Hematopoietic multipotent progenitor cell (in vitro differentiated cells): ENCODE measurements around the gene EEA1. TPM values are rescaled to one million over a fixed set of nuclear protein-coding genes. Genes with fewer than 3 reads are reported as not detected.

ENCODE experiments used
- DNase-seq, 3 donors: peaks; one replicate each; pipeline ENCODE4 v3.0.0-alpha.2; 2011 to 2015; ENCODE audit warnings: low read depth in 2 of 3, low spot score in 2 of 3
- total RNA-seq: library from RNA; depleted of rRNA; stranded (reverse); fragments of >200 nt; gene quantifications from one replicate; pipeline ENCODE4 v1.2.3, GENCODE V29; 2012

Gene EEA1
- total RNA-seq, 1 donor = 1.9 TPM

DNA sequence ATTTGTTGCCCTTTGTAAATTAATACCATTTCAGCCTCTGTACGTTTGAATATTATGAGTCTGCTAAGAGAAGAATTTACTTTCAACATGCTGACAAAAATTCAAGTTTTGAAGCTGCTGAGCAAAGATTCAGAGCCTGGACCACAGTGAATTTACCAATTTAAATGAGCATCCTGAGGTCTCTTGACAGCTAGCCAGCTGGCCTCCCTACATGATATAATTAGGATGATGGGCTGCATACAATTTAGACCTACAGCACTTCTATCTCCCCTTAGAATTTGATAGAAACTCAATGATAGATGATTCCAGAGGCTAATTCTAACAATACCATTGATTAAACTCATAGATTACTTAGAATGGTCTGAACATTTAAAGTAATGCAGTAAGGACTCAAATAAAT is 10.0 kb upstream of the EEA1 start:
- no peak for DNase-seq

DNA sequence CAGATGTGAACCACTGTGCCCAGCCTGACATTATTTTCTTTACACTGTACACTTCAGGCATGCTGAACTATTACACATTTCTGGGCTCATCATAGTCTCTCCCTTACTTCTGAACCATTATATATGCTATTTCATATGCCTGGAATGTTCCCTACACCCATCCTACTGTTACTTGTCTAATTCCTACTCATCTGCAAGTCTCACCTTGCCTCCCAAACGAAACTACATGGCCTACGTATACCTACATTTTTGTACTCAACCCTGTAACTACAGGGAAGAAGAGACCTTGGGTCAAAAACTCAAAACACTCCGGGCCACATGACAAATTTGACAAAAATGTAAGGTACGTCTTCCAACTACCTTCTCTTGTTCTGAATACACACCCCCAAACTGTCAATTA is 9.5 kb upstream of the EEA1 start:
- no peak for DNase-seq

DNA sequence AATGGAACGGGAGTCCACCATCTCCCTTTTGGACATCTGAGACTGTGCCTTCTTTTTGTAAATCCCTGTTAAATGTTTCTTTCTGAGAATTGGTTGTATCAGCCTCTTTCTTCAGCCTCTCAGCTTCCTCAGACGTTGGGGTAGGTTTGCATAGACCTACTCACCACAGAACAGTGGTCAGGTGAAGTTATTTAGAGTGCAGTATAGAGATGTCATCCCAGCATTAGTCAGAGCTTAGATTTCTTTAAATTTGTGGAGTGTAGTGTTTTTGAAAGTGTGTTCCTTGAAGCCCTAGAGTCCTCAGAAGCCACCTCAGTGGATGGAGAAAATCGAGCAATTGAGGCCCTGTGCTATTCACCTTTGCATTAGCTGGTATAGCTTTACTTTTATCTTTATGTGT is 8.9 kb upstream of the EEA1 start:
- no peak for DNase-seq

DNA sequence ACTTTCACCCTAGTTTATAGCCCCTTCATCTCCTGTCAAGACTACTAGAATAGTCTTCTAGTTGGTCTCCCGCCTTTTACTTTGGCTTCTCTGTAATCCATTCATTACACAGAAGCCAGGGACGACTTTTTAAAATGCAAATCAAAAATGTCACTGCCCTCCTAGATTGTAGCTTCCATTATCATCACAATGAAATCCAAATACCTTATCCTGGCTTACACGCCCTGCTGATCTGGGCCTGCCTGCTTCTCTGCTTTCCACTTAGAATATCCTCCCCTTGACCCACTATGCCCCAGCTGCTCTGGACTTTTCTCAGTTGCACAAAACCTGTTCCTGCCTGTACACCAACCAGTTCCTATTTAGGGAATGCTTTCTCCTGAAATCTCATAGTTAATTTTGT is 4.5 kb upstream of the EEA1 start:
- no peak for DNase-seq

DNA sequence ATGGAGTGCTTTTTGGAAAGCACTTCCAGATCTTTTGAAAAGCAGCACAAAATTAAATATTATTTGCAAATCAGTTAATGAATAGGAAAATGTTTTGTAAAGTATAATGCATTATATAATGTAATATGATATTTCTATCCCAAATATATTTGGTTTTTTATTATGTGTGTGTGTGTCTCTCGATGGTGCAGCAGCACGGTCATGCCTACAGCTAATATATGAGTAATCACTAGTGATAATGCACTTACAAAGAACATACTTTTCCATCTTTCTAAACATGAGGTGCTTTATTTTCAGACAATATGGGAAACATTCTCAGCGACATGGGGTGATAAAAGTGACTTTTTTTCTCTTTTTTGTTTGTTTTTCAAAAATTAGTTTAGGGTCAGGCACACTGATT is 1.3 kb upstream of the EEA1 start:
- no peak for DNase-seq

DNA sequence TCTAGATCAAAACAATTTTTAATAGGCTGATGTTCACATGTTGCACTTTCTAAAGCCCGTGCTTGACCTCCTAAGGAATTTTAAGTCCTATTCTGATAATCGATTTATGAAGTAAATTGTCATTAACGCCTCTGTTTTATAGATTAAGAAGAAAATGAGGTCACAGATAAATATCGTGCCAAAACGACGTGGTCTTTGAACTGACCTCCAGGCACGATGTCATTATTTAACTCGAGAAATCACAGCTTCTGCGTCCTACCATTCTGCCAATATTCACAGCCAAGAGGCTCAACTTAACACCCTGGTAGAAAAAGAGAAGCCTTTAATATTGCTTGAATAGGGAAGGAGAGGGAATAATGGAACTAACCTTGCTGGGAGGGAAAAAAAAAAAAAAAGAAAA is 888 bp upstream of the EEA1 start:
- no peak for DNase-seq

DNA sequence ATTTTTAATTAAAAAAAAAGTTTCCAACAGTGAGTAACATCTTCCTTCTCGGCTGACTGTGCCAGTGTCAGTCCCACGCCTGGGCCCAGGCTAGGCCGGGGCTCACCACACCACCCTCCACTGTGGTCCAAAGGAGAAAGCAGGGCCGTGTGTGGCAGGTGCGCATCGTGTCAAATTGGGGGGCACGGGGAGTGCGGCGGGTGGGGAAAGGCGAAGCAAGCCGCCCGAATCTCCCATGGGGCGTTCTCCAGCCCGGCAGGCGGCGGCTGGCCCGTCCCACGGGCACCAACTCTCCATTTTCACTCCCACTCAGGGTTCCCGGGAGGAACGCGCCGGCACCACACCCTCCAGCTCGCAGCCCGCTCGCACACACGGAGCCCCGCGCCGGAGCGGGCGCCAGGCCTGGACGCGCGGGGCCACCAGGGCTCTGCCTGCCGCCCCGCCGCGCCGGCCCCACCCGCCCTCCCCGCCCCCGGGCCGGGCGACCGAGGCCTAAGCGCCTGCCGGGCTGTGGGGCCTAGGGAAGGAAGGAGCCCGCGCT is 604 bp downstream of the EEA1 start:
- peak in 1 of 3 donors; percentile 59 for DNase-seq

DNA sequence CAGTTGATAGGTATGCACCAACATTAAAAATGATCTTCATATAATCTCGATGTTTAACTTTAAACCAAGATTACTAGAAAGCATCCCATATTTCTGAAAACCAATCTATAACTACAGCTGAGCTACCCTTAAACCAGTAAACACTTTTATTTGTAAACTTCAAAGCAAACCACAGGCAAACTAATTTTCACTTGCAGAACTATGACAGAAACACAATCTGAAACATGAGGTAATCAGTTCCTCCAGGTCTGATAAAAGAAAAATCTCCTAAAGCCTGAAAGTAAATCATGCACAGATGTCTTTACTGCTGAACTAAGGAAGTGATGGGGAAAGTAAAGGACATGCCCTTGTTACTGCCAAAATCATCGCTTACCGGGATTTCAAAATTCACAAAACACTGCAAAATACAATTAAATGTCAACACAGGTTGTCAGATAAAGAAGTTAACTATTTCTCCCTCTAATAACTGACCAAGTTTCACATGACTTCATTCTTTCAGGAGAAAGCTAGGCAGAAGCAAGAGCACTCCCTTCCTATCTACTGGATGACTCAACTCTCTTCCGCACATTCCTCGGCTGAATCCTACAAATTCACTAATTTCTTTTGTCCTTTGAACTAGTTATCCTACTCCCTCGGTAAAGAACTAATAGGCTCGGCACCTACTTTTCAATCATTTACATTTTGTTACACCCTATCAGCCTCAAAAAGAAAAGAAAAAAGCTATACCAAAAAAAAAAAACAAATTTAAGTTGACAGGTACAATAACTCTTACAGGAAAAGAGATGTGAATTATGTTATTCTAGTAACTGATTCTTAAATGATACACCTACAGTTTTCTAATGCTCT is 1.4 kb downstream of the EEA1 start:
- DNase-seq = no peak

DNA sequence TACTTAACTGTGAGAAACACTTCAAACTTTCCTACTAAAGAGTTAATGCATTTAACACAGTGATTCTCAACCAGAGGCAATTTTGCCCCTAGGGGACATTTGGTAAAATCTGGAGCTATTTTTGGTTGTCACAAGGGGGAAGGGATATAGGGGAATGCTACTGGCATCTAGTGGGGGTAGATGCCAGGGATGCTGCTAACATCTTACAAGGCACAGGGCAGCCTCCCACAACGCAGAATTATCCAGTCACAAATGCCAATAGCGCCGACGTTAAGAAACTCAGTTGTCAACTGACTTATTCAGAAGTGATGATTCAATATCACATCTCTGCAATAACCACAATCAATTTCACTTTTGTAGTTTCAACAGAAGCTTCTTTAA is 2.0 kb downstream of the EEA1 start:
- peak in 2 of 3 donors; percentile 50 to 57 for DNase-seq

DNA sequence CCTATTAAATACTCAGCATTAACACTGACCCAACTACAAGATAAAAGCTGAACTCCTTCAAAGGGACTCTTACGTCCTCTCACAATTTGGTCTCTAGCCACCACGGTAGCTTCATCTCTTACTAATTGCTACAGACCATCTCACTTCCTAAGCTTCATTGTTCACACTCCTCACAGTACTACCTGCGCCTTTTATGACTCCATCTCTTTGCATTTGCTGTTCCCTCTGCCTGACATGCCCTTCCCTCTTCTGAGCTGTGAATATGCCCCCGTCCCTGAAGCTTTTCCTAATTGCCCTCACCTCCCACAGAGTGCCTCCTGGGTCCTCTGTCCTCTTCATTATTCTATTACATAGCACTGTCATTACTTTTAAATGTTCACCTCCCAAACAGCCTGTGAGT is 2.5 kb downstream of the EEA1 start:
- no peak for DNase-seq

DNA sequence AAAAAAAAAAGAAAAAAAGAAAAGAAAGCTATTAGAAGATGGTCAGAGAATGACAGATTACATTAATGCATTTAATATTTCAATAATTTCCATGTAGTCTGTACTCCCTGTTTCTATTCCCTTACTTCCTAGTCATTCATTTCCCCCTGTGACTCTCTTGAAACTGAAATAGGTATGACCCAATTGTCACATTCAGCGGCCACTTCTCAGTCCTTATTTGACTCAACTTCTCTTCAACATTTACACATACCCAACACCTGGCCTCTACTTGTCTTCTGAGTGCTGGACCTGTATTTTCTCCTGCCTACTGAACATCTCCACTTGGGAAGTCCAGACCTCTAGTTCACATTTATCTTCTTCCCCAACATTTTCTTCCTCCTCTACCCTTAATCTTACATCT is 7.2 kb downstream of the EEA1 start:
- no peak for DNase-seq

DNA sequence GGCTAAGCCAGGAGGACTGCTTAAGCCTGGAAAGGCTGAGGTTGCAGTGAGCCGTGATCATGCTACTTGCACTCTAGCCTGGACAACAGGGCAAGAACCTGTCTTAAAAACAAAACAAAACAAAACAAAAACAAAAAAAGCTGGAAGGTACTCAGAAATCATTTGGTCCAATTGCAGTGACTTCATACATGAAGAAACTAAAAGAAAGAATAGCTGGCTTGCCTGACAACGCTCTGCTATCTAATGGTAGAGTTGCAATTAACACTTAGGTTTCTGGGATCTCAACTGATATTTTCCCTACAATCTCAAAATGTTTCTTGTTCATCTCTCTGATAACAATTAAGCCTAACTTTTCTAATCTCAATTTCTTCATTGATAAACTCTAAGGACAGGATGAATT is 13.7 kb downstream of the EEA1 start:
- DNase-seq = no peak

DNA sequence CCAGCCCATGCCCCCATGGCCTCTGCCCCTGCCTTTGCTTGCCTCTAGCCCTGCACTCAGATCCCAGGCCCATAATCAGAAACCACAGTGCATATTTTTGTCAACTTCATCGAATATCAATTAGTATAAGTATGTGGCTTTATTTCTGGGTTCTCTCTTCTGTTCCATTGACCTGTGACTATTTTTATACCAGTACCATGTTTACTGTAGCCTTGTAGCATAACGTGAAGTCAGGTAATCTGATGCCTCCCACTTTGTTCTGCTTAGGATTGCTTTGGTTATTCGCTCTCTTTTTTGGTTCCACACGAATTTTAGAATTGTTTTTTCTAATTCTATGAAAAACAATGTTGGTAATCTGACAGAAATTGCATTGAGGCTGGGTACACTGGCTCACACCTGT is 14.9 kb downstream of the EEA1 start:
- DNase-seq = no peak

DNA sequence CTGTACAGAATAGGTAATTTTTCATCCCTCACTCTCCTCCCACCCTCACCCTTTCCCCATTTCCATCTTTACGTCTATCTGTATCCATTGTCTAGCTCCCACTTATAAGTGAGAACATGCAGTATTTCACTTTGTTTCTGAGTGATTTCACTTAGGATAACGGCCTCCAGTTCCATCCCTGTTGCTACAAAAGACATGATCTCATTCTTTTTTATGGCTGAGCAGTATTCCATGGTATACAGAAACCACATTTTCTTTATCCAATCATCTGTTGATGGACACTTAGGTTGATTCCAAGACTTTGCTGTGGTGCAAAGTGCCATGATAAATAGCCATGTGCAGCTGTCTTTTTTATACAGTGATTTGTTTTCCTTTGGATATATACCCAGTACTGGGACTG is 16.4 kb downstream of the EEA1 start:
- no peak for DNase-seq

DNA sequence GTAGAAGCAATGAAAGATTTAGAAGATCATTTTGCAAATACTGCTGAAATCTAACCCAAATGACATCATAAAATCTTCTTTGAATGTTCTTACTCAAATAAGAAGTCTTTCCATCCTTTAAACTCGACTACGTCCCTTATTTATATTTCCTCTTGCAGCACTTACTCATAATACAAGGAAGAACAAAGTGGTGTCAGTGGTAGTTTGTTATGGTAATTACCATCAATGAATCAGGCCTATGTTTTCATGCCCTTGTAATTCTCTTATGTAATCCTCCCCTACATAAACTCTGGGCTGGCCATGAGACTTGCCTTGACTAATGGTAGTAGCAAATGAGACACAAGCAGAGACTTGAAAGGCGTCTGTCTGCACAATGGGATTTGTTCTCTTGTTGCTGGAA is 17.0 kb downstream of the EEA1 start:
- DNase-seq = no peak

DNA sequence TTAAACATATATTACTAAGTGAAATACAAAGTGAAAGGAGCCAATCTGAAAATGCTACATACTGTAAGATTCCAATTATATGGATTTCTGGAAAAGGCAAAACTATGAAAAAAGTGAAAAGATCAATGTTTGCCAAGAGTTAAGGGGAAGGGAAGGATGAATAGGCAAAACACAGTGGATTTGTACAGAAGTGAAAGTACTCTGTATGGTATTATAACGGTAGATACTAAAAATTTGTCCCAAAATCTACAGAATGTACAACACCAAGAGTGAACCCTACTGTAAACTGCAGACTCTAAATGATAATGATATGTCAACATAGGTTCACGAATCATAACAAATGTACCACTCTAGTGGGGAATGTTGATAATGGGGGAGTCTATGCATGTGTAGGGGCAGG is 17.8 kb downstream of the EEA1 start:
- DNase-seq = no peak

DNA sequence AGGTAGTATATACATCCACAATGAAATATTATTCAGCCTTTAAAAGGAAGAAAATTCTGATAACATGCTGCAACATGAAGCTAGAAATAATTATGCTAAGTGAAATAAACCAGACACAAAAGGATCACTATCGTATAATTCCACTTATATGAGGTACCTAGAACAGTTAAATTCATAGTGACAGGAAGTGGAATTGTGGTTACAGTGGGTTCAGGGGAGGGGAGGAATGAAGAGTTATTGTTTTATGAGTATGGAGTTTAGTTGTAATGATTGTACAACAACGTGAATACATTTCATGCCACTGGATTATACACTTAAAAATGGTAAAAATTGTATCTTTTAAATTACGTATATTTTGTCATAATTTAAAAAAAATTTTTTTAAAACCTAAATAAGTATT is 21.0 kb downstream of the EEA1 start:
- DNase-seq = peak in 1 of 3 donors; percentile 39

DNA sequence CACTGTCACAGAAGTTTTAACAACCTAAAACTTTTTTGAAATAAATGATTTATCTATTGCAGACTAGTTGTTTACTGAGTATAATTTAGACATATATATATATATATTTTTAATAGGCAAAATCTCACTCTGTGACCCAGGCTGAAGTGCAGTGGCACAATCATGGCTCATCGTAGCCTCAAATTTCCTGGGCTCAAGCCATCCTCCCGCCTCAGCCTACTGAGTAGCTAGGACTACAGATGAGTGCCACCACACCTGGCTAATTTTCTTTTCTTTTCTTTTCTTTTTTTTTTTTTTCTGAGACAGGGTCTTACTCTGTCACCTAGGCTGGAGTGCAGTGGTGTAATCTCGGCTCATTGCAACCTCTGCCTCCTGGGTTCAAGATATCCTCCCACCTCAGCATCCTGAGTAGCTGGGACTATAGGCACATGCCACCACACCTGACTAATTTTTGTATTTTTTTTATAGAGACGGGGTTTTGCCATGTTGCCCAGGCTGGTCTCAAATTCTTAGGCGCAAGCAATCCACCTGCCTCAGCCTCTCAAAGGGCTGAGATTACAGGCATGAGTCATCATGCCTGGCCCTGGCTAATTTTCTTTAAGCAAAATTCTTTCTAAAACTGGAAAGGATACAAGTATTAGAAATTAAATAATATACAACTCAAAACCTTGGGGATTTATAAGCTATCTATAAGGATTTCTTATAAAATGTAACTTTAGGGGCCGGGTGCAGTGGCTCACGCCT is 23.1 kb downstream of the EEA1 start:
- no peak for DNase-seq

DNA sequence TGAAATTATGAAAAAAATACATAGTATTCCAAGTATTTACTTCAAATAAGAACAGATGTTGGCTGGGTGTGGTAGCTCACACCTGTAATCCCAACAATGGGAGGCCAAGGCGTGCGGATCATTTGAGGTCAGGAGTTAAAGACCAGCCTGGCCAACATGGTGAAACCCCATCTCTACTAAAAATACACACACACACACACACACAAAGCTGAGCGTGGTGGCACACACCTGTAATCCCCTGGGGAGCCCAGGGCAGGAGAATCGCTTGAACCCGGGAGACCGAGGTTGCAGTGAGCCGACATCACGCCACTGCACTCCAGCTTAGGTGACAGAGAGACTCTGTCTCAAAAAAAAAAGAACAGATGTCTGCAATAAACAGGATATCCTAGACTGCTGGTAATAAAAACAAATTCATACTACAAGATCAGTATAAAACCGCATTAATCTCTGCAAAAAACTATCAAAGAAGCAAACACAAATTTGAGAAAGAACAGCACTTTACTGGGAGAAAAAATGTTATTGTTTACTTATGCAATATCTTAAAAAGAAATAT is 23.8 kb downstream of the EEA1 start:
- DNase-seq = no peak

DNA sequence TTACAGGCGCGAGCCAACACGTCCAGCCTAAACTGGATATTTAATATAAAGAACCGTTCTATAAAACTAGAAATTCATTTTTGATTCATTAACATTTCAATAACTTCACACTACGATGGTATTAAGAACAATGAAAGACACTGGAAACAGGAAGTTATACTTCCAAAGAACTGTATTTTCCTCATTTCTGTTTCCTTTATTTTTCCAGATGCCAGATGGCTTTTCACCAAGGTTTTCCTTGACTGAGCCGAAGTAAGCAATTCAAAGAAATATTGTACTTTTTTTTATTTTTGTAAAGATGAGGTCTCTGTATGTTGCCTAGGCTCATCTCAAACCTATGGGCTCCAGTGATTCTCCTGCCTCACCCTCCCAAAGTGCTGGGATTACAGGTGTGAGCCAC is 28.2 kb downstream of the EEA1 start:
- no peak for DNase-seq

DNA sequence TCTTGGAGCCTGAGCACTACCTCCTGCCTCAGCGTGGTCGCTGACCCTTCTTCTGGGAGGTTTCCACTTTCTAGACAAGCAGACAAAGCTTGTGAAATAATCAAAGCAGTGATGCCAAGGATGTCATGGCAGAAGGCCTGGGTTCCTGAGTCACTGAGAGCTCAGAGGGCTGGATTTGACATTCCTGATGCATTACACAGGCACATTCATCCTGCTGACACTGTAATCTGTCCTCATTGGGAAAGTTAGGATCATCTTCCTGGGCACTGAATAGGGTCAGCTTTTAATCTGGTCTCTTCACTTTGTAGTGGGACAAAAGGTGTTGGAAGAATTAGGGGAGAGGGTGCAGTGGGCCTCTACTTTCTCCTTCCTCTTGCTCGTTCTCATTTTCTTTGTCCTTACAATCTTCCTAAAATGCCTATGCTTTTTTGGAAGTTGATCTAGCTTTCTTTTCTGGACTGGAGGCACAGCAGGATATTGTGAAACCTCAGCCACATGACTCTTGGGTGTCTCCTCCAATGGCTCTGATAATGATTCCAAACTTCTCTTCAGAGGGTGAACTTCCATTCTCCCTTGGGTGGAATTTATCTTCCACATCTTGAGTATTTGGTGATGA is 29.6 kb downstream of the EEA1 start:
- no peak for DNase-seq
